DOHH2 (cell line): Measurements from ENCODE around the gene SWSAP1.
A peak's percentile ranks its signal among the peaks of the same experiment; 100 is the strongest.
"Not testable (repeated sequence)": the region's sequence is repeated elsewhere in the genome, so short reads cannot be mapped to it uniquely, and the experiment has no call there.

Experiments used
- H3F3A ChIP-seq: fragments of 200-600 bp; sonication (generic), shearing (Covaris generic); 2 replicates; pipeline ENCODE4 v1.6.0; 2016; ENCODE audit warnings: antibody characterized with exemption, mild to moderate bottlenecking; ENCODE audit not compliant: control insufficient read depth, insufficient read depth
- H3K27ac ChIP-seq: fragments of 200-600 bp; sonication (generic); 2 replicates; pipeline ENCODE4 v1.5.1; 2014; ENCODE audit warnings: low read depth, mild to moderate bottlenecking, low read length, moderate library complexity
- H3K27me3 ChIP-seq: fragments of 200-600 bp; sonication (generic); 2 replicates; pipeline ENCODE4 v1.6.1; 2014; ENCODE audit warnings: mild to moderate bottlenecking, low read length, mixed read lengths; ENCODE audit not compliant: control insufficient read depth
- H3K36me3 ChIP-seq: fragments of 200-600 bp; sonication (generic); 2 replicates; pipeline ENCODE4 v1.6.1; 2014; ENCODE audit warnings: mild to moderate bottlenecking, low read length, moderate library complexity, mixed read lengths; ENCODE audit not compliant: control insufficient read depth
- H3K4me1 ChIP-seq: fragments of 200-600 bp; sonication (generic); 2 replicates; pipeline ENCODE4 v1.6.1; 2014; ENCODE audit warnings: mild to moderate bottlenecking, low read length, mixed read lengths; ENCODE audit not compliant: control insufficient read depth
- H3K4me2 ChIP-seq: fragments of 200-600 bp; sonication (generic); 2 replicates; pipeline ENCODE4 v1.6.0; 2014; ENCODE audit warnings: mild to moderate bottlenecking, low read length, moderate library complexity
- H3K4me3 ChIP-seq: fragments of 200-600 bp; sonication (generic); 2 replicates; pipeline ENCODE4 v1.5.1; 2014; ENCODE audit warnings: mild to moderate bottlenecking, low read length, mixed read lengths
- H3K79me2 ChIP-seq: fragments of 200-600 bp; sonication (generic); 2 replicates; pipeline ENCODE4 v1.6.1; 2014; ENCODE audit warnings: mild to moderate bottlenecking, low read length, mixed read lengths; ENCODE audit not compliant: control insufficient read depth
- H3K9me2 ChIP-seq: fragments of 200-600 bp; sonication (generic); replicated peaks from 2 replicates; pipeline ENCODE4 v1.6.1; 2014; ENCODE audit warnings: mild to moderate bottlenecking, low read length, mixed read lengths; ENCODE audit not compliant: control insufficient read depth
- H3K9me3 ChIP-seq: fragments of 200-600 bp; sonication (generic); 2 replicates; pipeline ENCODE4 v1.6.1; 2014; ENCODE audit warnings: antibody characterized with exemption, low read length, mixed read lengths; ENCODE audit not compliant: control insufficient read depth, insufficient read depth
- H4K20me1 ChIP-seq: fragments of 200-600 bp; sonication (generic); 2 replicates; pipeline ENCODE4 v1.6.0; 2014; ENCODE audit warnings: low read depth, mild to moderate bottlenecking, antibody characterized with exemption, low read length, moderate library complexity; ENCODE audit not compliant: control insufficient read depth, insufficient read depth
- EZH2phosphoT487 ChIP-seq: fragments of 200-600 bp; sonication (generic); IDR thresholded peaks from 2 replicates; pipeline ENCODE4 v1.6.1; 2017; ENCODE audit warnings: borderline replicate concordance, mild to moderate bottlenecking, antibody characterized with exemption, low read length, moderate library complexity, mixed read lengths
- TF ChIP-seq, protein P1 (sequence below): fragments of 200-600 bp; sonication (generic); IDR thresholded peaks from one replicate; pipeline ENCODE4 v1.5.1; 2014; ENCODE audit warnings: antibody characterized with exemption, mild to moderate bottlenecking, low read depth, low read length; ENCODE audit not compliant: poor library complexity, severe bottlenecking

The SWSAP1 gene

GRCh38 chr19:11405846-11406643 lies 31.6 kb downstream of the SWSAP1 start:
- Histone ChIP-seq H3K4me1 (no peaks in the 10 kb centered on the region), H4K20me1 (no peaks in the 10 kb centered on the region), H3F3A (no peaks in the 10 kb centered on the region), H3K9me3 (no peaks in the 10 kb centered on the region), H3K27ac (no peak overlapping the region), H3K79me2 (no peaks in the 10 kb centered on the region), H3K9me2 (no peaks in the 10 kb centered on the region), H3K4me2 (no peak overlapping the region), H3K36me3 (no peaks in the 10 kb centered on the region), H3K4me3 (no peak overlapping the region), H3K27me3 (no peaks in the 10 kb centered on the region)
- TF ChIP-seq, protein P1, sequence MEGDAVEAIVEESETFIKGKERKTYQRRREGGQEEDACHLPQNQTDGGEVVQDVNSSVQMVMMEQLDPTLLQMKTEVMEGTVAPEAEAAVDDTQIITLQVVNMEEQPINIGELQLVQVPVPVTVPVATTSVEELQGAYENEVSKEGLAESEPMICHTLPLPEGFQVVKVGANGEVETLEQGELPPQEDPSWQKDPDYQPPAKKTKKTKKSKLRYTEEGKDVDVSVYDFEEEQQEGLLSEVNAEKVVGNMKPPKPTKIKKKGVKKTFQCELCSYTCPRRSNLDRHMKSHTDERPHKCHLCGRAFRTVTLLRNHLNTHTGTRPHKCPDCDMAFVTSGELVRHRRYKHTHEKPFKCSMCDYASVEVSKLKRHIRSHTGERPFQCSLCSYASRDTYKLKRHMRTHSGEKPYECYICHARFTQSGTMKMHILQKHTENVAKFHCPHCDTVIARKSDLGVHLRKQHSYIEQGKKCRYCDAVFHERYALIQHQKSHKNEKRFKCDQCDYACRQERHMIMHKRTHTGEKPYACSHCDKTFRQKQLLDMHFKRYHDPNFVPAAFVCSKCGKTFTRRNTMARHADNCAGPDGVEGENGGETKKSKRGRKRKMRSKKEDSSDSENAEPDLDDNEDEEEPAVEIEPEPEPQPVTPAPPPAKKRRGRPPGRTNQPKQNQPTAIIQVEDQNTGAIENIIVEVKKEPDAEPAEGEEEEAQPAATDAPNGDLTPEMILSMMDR = peak; percentile 43
- TF ChIP-seq EZH2phosphoT487 = no peak

DNA sequence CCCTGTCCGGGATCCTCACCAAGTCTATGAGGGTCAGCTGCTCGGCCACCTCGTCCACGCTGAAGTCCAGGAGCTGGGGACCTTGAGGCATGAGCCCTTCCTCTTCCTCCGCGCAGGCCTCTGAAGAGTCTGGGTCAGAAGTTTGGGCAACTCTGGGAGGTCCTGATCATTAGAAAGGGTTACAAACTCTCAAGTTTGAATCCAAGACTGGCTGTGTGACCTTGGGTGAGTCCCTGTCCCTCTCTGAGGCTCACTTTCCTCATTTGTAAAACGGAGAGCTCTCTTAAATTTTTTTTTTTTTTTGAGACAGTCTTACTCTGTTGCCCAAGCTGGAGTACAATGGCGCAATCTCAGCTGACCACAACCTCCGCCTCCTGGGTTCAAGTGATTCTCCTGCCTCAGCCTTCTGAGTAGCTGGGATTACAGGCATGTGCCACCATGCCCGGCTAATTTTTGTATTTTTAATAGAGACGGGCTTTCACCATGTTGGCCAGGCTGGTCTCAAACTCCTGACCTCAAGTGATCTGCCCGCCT lies 32.3 kb downstream of the SWSAP1 start:
- H4K20me1 ChIP-seq, H3F3A ChIP-seq, H3K4me3 ChIP-seq, H3K9me2 ChIP-seq, H3K79me2 ChIP-seq, H3K4me1 ChIP-seq, H3K27ac ChIP-seq, H3K9me3 ChIP-seq, H3K27me3 ChIP-seq, H3K4me2 ChIP-seq, H3K36me3 ChIP-seq: not testable (repeated sequence)

DNA sequence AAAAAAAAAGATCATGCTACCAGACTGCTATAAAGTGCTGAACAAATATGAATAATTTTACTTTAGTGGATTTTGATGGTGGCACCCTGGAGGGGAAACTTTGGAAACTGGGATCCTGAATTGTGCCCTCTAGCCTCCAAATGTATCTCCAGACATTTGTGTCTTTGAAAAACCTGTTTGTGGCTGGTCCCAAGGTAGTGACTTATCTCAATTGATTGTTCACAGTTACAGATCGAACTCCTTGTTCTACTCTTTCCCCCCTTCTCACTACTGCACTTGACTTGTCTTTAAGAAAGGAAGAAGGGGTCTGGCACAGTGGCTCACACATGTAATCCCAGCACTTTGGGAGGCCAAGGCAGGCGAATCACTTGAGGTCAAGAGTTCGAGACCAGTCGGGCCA lies 34.1 kb downstream of the SWSAP1 start:
- TF ChIP-seq EZH2phosphoT487 = no peak
- TF ChIP-seq, protein P1 = no peak
- Histone ChIP-seq H3K4me2 (no peak overlapping the region), H3K4me1 (no peaks in the 10 kb centered on the region), H3K36me3 (no peaks in the 10 kb centered on the region), H3K9me3 (no peaks in the 10 kb centered on the region), H3K27ac (no peak overlapping the region), H3K9me2 (no peaks in the 10 kb centered on the region), H4K20me1 (no peaks in the 10 kb centered on the region), H3K27me3 (no peaks in the 10 kb centered on the region), H3F3A (no peaks in the 10 kb centered on the region), H3K4me3 (no peak overlapping the region), H3K79me2 (no peaks in the 10 kb centered on the region)

GRCh38 chr19:11410682-11411081 lies 36.2 kb downstream of the SWSAP1 start:
- H3K4me3 ChIP-seq = no peak overlapping the region
- no peaks in the 10 kb centered on the region for H3K36me3 ChIP-seq
- H3K79me2 ChIP-seq = no peaks in the 10 kb centered on the region
- H3F3A ChIP-seq = no peaks in the 10 kb centered on the region
- H4K20me1 ChIP-seq = no peaks in the 10 kb centered on the region
- H3K9me3 ChIP-seq = no peaks in the 10 kb centered on the region
- no peaks in the 10 kb centered on the region for H3K27me3 ChIP-seq
- no peak overlapping the region for H3K27ac ChIP-seq
- H3K4me2 ChIP-seq = no peak overlapping the region
- H3K4me1 ChIP-seq = no peaks in the 10 kb centered on the region
- TF ChIP-seq, protein P1 = no peak
- TF ChIP-seq EZH2phosphoT487 = no peak
- H3K9me2 ChIP-seq = no peaks in the 10 kb centered on the region
